AG04450 (cell line): ENCODE measurements around the gene TMEM47. TPM values are rescaled to one million over a fixed set of nuclear protein-coding genes. Genes with fewer than 3 reads are reported as not detected.

Experiments
- CTCF ChIA-PET: fragments of 300-600, 350-600 bp; formaldehyde crosslinking; extraction: SDS; loops from one replicate; lab custom pipeline; 2022; ENCODE audit warnings: antibody characterized with exemption, inconsistent platforms; lab: Charles Lee
- POLR2A ChIA-PET: fragments of 350-600 bp; formaldehyde crosslinking; extraction: SDS; loops from one replicate; lab custom pipeline; 2021; ENCODE audit warnings: antibody characterized with exemption, inconsistent platforms; lab: Yijun Ruan, JAX
- DNase-seq: peaks from one replicate; pipeline ENCODE4 v3.0.0-alpha.2; 2011; ENCODE audit warnings: low read depth, low spot score
- H3K27ac ChIP-seq: one replicate; pipeline ENCODE4 v1.5.1; 2012; ENCODE audit warnings: low read depth, low read length, control low read depth
- H3K27me3 ChIP-seq: one replicate; pipeline ENCODE4 v1.6.0; 2012; ENCODE audit warnings: low read length; ENCODE audit not compliant: control insufficient read depth, insufficient read depth
- H3K4me3 ChIP-seq: 2 replicates; pipeline ENCODE4 v1.5.1; 2011; ENCODE audit warnings: mild to moderate bottlenecking, low read depth, low read length, control low read depth
- H3K9me3 ChIP-seq: 2 replicates; pipeline ENCODE4 v1.5.1; 2012; ENCODE audit warnings: low read length; ENCODE audit not compliant: control insufficient read depth, insufficient read depth
- CTCF ChIP-seq: IDR thresholded peaks from 2 replicates; pipeline ENCODE4 v1.5.1; 2011; ENCODE audit warnings: low read depth, low read length, control low read depth, inconsistent platforms
- polyA plus RNA-seq: library from polyadenylated mRNA; depleted of rRNA; stranded (reverse); fragments of >200 nt; gene quantifications from 2 replicates; pipeline ENCODE4 v1.2.3, GENCODE V29; 2011

The TMEM47 gene
- polyA plus RNA-seq, 1 experiment, result 92.3 TPM

GRCh38 chrX:34578237-34578636 is 78.8 kb downstream of the TMEM47 start:
- ChIA-PET POLR2A (no interaction called here), CTCF (interaction anchor here (0.7 to 1.7 kb wide), 5 partner anchors 14 to 764 kb away, joined by 3 to 7 read pairs (median 3); no protein-coding TSS in a partner anchor)
- DNase-seq, result peak; percentile 4
- H3K9me3 ChIP-seq, result no peaks in the 10 kb centered on the region
- H3K27me3 ChIP-seq, result no peaks in the 10 kb centered on the region
- TF ChIP-seq CTCF, result peak; percentile 39
- H3K27ac ChIP-seq, result no peak overlapping the region
- no peak overlapping the region for H3K4me3 ChIP-seq
